ENCODE results near the gene ODAD4. TPM values are rescaled to one million over a fixed set of nuclear protein-coding genes. Genes with fewer than 3 reads are reported as not detected.
A peak's percentile ranks its signal among the peaks of the same experiment; 100 is the strongest.

The ODAD4 gene
- total and polyA plus RNA-seq, 5 donors, result 0.71 to 2.0 (median 0.75) TPM

DNA sequence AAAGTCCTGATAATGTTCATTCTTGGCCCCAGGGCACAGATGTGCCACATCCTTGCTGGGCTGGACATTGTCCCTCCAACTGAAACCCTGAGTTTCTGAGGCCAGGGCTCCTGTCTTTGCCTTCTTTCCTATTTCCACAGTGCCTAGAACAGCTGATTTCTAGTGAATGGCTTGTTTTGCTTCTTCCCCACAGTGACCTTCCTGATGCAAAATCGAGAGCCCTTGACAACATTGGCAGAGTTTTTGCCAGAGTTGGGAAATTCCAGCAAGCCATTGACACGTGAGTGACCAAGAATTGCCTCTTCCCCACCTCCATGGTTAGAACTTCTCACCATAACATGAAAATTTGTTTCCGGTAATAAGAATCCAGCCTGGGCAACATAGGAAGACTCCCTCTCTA, 14.5 kb downstream of the ODAD4 start:
- Histone ChIP-seq H3K9me3 (ENCODE audit: control insufficient read depth, low read length) (no peaks in the 10 kb centered on the region), H3K4me3 (ENCODE audit: low read length) (no peak overlapping the region), H3K27me3 (ENCODE audit: control insufficient read depth, insufficient read depth) (no peaks in the 10 kb centered on the region), H3K4me1 (ENCODE audit: control insufficient read depth, insufficient read depth, low read length) (no peaks in the 10 kb centered on the region), H3K27ac (ENCODE audit: low read length) (no peak overlapping the region)
- no peak for ATAC-seq
- no peak for DNase-seq
- WGBS, result 78% methylated on average over 3 of the region's 3 CpGs
- intact Hi-C loops (cut with DNase I), result no loop called here

DNA sequence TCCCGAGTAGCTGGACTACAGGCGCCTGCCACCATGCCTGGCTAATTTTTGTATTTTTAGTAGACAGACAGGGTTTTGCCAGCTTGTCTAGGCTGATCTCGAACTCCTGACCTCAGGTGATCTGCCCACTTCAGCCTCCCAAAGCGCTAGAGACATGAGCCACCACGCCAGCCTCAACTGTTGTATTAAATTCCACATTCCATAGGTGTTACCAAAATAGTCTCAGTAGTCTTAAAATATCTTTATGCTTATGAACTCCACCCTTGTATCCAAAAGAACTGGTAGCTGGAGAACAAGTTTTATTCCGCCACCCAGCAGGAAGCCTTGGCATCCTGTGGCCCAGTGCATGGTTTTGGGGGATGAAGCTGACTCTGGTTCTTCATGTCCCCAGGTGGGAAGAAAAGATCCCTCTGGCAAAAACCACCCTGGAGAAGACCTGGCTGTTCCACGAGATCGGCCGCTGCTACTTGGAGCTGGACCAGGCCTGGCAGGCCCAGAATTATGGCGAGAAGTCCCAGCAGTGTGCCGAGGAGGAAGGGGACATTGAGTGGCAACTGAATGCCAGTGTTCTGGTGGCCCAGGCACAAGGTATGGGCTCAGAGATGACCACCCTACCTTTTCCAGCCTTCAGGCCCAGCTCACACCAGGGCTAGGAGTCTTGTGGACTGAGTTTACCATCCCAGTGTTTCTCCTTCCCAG, 18.5 kb downstream of the ODAD4 start:
- intact Hi-C loops (cut with DNase I), result no loop called here
- 78% methylated on average over 11 of the region's 11 CpGs for WGBS
- Histone ChIP-seq H3K27ac (ENCODE audit: low read length) (no peak overlapping the region), H3K27me3 (ENCODE audit: control insufficient read depth, insufficient read depth) (no peaks in the 10 kb centered on the region), H3K9me3 (ENCODE audit: control insufficient read depth, low read length) (no peaks in the 10 kb centered on the region), H3K4me1 (ENCODE audit: control insufficient read depth, insufficient read depth, low read length) (no peaks in the 10 kb centered on the region), H3K4me3 (ENCODE audit: low read length) (no peak overlapping the region)
- ATAC-seq (peak in 1 of 2 donors; percentile 16), DNase-seq (peak in 1 of 3 donors; percentile 11)

DNA sequence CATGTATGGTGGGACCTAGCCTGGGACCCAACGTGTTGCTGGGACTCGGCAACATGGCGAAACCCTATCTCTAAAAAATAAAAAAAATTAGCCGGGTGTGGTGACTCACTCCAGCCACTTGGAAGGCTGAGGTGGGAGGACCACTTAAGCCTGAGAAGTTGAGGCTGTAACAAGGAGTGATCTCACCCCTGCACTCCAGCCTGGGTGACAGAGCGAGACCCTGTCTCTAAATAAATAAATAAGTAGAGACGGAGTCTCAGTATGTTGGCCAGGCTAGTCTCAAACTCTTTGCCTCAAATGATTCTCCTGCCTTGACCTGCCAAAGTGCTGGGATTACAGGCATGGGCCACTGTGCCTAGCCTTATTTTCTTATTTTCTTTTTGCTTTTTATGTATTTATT, 26.1 kb downstream of the ODAD4 start:
- no peak for ATAC-seq
- 84% methylated on average over 6 of the region's 6 CpGs for WGBS
- no peak overlapping the region for H3K27ac ChIP-seq (ENCODE audit: low read length)
- H3K27me3 ChIP-seq (ENCODE audit: control insufficient read depth, insufficient read depth), result no peaks in the 10 kb centered on the region
- no peak overlapping the region for H3K4me3 ChIP-seq (ENCODE audit: low read length)
- DNase-seq, result peak in 1 of 3 donors; percentile 4
- H3K4me1 ChIP-seq (ENCODE audit: control insufficient read depth, insufficient read depth, low read length), result no peaks in the 10 kb centered on the region
- intact Hi-C loops (cut with DNase I), result loop anchor here in 1 of 4 donors (10.0 kb wide), 1 partner anchor 222 kb away; the partner anchor contains the start of gene HAP1
- no peaks in the 10 kb centered on the region for H3K9me3 ChIP-seq (ENCODE audit: control insufficient read depth, low read length)

DNA sequence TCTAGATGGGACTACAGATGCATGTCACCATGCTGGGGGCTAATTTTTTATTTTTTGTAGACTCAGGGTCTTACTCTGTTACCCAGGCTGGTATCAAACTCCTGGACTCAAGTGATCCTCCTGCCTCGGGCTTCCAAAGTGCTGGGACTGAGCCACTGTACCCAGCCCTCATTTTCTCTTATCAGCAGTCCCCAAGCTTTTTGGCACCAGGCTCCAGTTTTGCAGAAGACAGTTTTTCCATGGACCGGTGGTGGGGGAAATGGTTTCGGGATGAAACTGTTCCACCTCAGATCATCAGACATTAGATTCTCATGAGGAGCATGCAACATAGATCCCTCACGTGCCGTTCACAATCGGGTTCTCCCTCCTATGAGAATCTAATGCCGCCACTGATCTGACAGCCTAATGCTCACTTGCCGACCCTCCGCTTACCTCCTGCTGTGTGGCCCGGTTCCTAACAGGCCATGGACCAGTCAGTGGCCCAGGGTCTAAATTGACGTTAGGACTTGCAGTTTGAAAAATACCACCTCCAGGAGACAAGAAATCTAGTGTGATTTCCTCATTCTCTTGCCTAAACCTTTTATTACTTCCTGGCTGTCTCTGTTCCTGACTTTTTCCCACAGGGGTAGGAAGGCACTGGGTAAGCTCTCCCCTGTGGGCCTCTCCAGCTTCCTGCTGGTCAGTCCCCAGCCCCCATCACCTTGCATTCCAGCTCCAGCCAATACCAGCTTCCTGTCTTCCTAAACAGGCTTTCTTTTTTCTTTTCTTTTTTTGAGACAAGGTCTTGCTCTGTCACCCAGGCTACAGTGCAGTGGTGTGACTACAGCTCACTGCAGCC, 26.8 kb downstream of the ODAD4 start:
- Histone ChIP-seq H3K4me1 (ENCODE audit: control insufficient read depth, insufficient read depth, low read length) (no peaks in the 10 kb centered on the region), H3K9me3 (ENCODE audit: control insufficient read depth, low read length) (no peaks in the 10 kb centered on the region), H3K27ac (ENCODE audit: low read length) (no peak overlapping the region), H3K27me3 (ENCODE audit: control insufficient read depth, insufficient read depth) (no peaks in the 10 kb centered on the region), H3K4me3 (ENCODE audit: low read length) (no peak overlapping the region)
- intact Hi-C loops (cut with DNase I), result loop anchor here in 1 of 4 donors (10.0 kb wide), 1 partner anchor 222 kb away; the partner anchor contains the start of gene HAP1
- ATAC-seq, result no peak
- peak in 1 of 3 donors; percentile 12 for DNase-seq
- 63% methylated on average over 11 of the region's 11 CpGs for WGBS

DNA sequence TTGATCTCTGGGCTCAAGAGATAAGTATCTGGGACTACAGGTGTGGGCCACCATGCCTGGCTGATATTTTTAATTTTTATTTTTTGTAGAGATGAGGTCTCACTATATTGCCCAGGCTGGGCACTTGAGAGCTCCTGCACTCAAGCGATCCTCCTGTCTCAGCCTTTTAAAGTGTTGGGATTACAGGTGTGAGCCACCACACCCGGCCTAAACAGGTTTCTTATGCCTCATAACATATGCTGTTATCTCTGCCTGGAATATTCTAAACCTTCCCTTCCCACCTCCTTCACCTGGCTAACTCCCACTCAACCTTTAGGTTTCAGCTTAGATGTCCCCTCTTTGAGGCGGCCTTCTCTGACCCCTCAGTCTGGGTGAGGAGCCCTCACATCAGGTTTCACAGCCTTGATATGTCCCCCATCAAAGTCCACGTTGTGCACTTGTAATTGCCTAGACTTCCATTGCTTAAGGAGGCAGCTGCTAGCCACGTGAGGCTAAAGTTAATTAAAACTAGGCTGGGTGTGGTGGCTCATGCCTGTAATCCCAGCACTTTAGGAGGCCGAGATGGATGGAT, 27.5 kb downstream of the ODAD4 start:
- no peak for ATAC-seq
- WGBS, result 90% methylated on average over 6 of the region's 6 CpGs
- Histone ChIP-seq H3K27ac (ENCODE audit: low read length) (no peak overlapping the region), H3K4me3 (ENCODE audit: low read length) (no peak overlapping the region), H3K27me3 (ENCODE audit: control insufficient read depth, insufficient read depth) (no peaks in the 10 kb centered on the region), H3K4me1 (ENCODE audit: control insufficient read depth, insufficient read depth, low read length) (no peaks in the 10 kb centered on the region), H3K9me3 (ENCODE audit: control insufficient read depth, low read length) (no peaks in the 10 kb centered on the region)
- DNase-seq, result peak in 1 of 3 donors; percentile 9
- intact Hi-C loops (cut with DNase I), result loop anchor here in 1 of 4 donors (10.0 kb wide), 1 partner anchor 223 kb away; the partner anchor contains the start of gene HAP1

DNA sequence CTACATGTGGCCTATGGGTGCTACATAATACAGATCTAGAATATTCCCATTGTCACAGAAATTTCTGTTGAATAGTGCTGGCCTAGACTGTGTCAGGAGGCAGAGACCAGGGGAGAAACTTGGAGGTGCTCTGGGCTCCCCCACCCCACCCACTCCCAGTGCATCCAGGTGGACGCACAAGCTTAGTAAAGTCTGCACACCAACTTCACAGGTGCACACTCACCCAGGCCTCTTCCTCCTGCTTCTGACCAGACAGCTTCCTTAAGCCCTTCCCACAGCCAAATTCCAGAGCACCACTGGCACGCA, 28.6 kb downstream of the ODAD4 start:
- H3K9me3 ChIP-seq (ENCODE audit: control insufficient read depth, low read length), result no peaks in the 10 kb centered on the region
- H3K4me3 ChIP-seq (ENCODE audit: low read length), result no peak overlapping the region
- peak in 1 of 3 donors; percentile 10 for DNase-seq
- no peaks in the 10 kb centered on the region for H3K27me3 ChIP-seq (ENCODE audit: control insufficient read depth, insufficient read depth)
- H3K4me1 ChIP-seq (ENCODE audit: control insufficient read depth, insufficient read depth, low read length), result no peaks in the 10 kb centered on the region
- H3K27ac ChIP-seq (ENCODE audit: low read length), result no peak overlapping the region
- 67% methylated on average over 2 of the region's 2 CpGs for WGBS
- intact Hi-C loops (cut with DNase I), result loop anchor here in 1 of 4 donors (10.0 kb wide), 1 partner anchor 224 kb away; the partner anchor contains the start of gene HAP1
- no peak for ATAC-seq

DNA sequence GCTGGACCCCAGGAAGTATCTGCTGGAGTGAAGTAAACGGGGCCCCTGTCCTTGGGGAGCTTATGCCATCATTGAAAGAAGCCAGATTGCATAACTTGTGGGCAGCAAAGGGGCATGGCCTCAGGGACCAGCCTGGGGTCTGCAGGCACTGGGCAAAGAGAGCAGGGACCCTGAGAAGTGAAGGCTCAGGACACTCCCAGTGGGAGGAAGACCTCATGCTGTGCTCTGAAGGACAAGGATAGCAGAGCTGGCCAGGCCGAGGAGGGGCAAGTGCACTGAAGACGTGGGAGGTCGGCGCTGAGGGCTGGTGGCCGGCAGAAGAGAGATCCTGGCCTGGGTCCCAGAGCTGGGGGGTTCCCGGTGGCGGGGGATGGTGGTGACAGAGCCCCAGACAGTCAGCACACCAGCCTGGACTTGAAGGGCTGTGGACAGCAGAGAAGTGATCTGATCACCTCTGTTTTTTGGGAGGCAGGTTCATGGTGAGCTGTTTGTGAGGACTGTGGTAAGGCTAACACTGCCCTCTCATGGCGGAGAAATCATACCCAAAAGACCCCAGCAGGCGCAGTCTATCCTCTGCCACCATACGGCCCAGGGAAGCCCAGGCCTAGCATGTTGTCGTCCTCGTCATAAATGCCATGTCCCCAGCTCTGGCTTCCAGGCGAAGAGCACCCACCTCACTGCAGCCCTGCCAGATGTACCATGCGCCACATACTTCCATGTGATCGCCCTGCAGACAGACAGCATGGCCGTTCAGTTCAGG, 29.1 kb downstream of the ODAD4 start:
- 38% methylated on average over 17 of the region's 17 CpGs for WGBS
- intact Hi-C loops (cut with DNase I), result loop anchor here (5.0 to 10.0 kb wide), 6 partner anchors 63 to 225 kb away; partner anchors contain the start of genes NKIRAS2 (in 2 of the 4) and HAP1 (in 1 of the 4)
- H3K27me3 ChIP-seq (ENCODE audit: control insufficient read depth, insufficient read depth), result no peaks in the 10 kb centered on the region
- no peaks in the 10 kb centered on the region for H3K4me1 ChIP-seq (ENCODE audit: control insufficient read depth, insufficient read depth, low read length)
- H3K9me3 ChIP-seq (ENCODE audit: control insufficient read depth, low read length), result no peaks in the 10 kb centered on the region
- H3K27ac ChIP-seq (ENCODE audit: low read length), result no peak overlapping the region
- no peak overlapping the region for H3K4me3 ChIP-seq (ENCODE audit: low read length)
- ATAC-seq, result peak; percentile 39 to 50
- DNase-seq, result peak in 1 of 3 donors; percentile 63

DNA sequence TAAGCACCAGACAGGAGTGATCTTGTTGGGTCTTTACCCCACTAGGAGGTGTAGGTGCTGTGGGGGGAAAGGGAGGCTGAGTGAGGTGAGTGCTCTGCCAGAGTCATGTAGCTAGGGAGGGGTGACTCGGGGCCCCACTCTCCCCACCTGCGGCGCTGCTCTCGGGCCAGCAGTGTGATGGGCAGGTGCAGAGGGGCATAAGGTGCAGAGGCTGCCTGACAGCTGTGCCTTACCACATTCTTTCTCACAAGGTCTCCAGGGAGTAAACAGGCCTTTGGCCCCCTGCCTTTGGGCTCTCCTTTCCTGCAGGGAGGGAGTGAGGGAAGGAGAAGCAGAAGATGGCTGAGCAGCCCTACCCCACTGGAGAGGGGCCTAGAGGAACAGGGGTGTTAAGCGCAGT, 31.7 kb downstream of the ODAD4 start:
- 86% methylated on average over 5 of the region's 5 CpGs for WGBS
- no peak overlapping the region for H3K27ac ChIP-seq (ENCODE audit: low read length)
- H3K9me3 ChIP-seq (ENCODE audit: control insufficient read depth, low read length), result no peaks in the 10 kb centered on the region

DNA sequence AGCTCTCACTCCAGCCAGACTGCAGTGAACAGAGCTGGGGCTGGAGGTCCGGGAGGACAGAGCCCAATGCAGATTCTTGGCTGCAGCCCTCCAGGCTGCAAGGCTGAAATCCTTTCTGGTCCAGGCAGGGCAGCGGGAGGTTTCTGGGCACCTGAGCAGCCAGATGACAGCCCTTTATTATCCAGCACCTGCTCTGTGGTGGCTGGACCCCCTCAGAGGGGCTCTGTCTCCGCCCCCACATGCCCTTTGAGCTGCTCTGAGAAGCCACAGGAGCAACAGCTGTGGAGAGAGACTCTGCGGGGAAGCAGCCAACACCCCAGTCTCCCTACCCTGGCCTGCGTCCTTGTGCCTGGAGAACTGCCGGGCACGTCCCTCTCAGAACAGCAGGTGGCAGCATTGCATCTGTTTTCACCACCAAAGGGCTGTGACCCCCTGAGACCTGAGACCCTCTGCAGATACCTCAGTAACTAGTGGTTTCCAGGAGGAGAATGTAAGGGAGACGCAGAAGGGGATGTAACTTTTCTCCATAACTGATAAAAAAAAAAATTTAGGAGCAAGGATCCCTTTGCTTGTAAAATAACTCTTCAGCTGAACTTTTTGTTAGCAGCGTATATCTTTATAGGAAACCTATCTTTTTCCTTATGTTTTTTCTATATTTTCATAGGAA, 32.5 kb downstream of the ODAD4 start:
- ATAC-seq (peak; percentile 17 to 20), DNase-seq (peak; percentile 80 to 93 (median 89))
- Histone ChIP-seq H3K27me3 (ENCODE audit: control insufficient read depth, insufficient read depth) (no peaks in the 10 kb centered on the region), H3K27ac (ENCODE audit: low read length) (no peak overlapping the region), H3K9me3 (ENCODE audit: control insufficient read depth, low read length) (no peaks in the 10 kb centered on the region), H3K4me3 (ENCODE audit: low read length) (no peak overlapping the region), H3K4me1 (ENCODE audit: control insufficient read depth, insufficient read depth, low read length) (peaks cover 9% of the 10 kb centered on the region)
- intact Hi-C loops (cut with DNase I), result loop anchor here (2.0 to 10.0 kb wide), 6 partner anchors 59 to 154 kb away; partner anchors contain the start of gene NKIRAS2 (in 2 of the 4)
- WGBS, result 22% methylated on average over 9 of the region's 9 CpGs

More for the DNA sequence above, 31.7 kb downstream of the ODAD4 start:
- peak in 1 of 3 donors; percentile 36 for DNase-seq
- Histone ChIP-seq H3K4me1 (ENCODE audit: control insufficient read depth, insufficient read depth, low read length) (peaks cover 4% of the 10 kb centered on the region), H3K4me3 (ENCODE audit: low read length) (no peak overlapping the region), H3K27me3 (ENCODE audit: control insufficient read depth, insufficient read depth) (no peaks in the 10 kb centered on the region)
- intact Hi-C loops (cut with DNase I), result loop anchor here (2.0 to 10.0 kb wide), 6 partner anchors 60 to 155 kb away; partner anchors contain the start of gene NKIRAS2 (in 2 of the 4)
- ATAC-seq, result no peak

Measured in right cardiac atrium (tissue), 5 donors.